ENCODE results near the gene PMAIP1. TPM values are rescaled to one million over a fixed set of nuclear protein-coding genes. Genes with fewer than 3 reads are reported as not detected.

Gene PMAIP1
- total and polyA plus RNA-seq, 2 of the 8 experiments (the other 6 are each of a cell fraction or from before 2014, with no cell fraction given): 51.7 to 84.1 TPM

- no peak overlapping the region for H4K8ac ChIP-seq (ENCODE audit: extremely low read depth, insufficient read depth, low read length)
- H3K79me1 ChIP-seq (ENCODE audit: low read depth, low read length): no peaks in the 10 kb centered on the region
- CTCF ChIA-PET (ENCODE audit: partially characterized antibody): interaction anchor here (1.0 to 1.2 kb wide), 2 partner anchors 9 to 806 kb away, joined by 3 to 4 read pairs; no protein-coding TSS in a partner anchor
- H3K23me2 ChIP-seq (ENCODE audit: low read depth, low read length): no peaks in the 10 kb centered on the region
- H2BK120ac ChIP-seq (replicated peaks; ENCODE audit: low read depth, low read length): peak overlapping the region; percentile 21
- H3K27me3 ChIP-seq (replicated peaks in 1 of 4; ENCODE audit: control insufficient read depth in 3 of 4, extremely low read depth in 1 of 4, insufficient read depth in 3 of 4, low read length in 3 of 4): no peaks in the 10 kb centered on the region
- no peaks in the 10 kb centered on the region for H3K79me2 ChIP-seq (ENCODE audit: control insufficient read depth in 1 of 2, insufficient read depth in 2 of 2, low read length in 2 of 2)
- H3K9ac ChIP-seq (replicated peaks in 1 of 4; ENCODE audit: extremely low read depth in 1 of 4, low read depth in 3 of 4, low read length in 3 of 4): no peak overlapping the region
- H2AFZ ChIP-seq (ENCODE audit: low read length): no peak overlapping the region
- peak overlapping the region; percentile 98; the same call in 1 of the 2 replicates for H2AK5ac ChIP-seq (ENCODE audit: low read depth, low read length)
- no peak overlapping the region for H4K91ac ChIP-seq (replicated peaks; ENCODE audit: insufficient read length, low read length)
- H3K4me2 ChIP-seq (ENCODE audit: insufficient read depth in 1 of 2, low read depth in 2 of 2, low read length in 2 of 2): peak overlapping the region; percentile 7 to 15; a peak in 1 of 4 replicates
- peak overlapping the region; percentile 55 for H4K5ac ChIP-seq (ENCODE audit: insufficient read length, low read depth, low read length)
- peak overlapping the region; percentile 9 for H3K18ac ChIP-seq (ENCODE audit: extremely low read depth, low read length)
- TF ChIP-seq CBX8 (IDR thresholded peaks at IDR 0.05; ENCODE audit: borderline replicate concordance, low read depth, low read length) (no peak), CEBPB (IDR thresholded peaks at IDR 0.05; ENCODE audit: low read depth, low read length) (peak; percentile 98)
- POLR2A ChIA-PET (ENCODE audit: partially characterized antibody): interaction anchor here (0.8 to 8.7 kb wide), 4 partner anchors 10 to 38 kb away, joined by 3 to 116 read pairs (median 42); partner anchors contain the start of gene PMAIP1
- H4K20me1 ChIP-seq (replicated peaks in 1 of 2; ENCODE audit: control insufficient read depth in 1 of 2, insufficient read depth in 2 of 2, low read length in 2 of 2): no peaks in the 10 kb centered on the region
- no peak overlapping the region for H3K14ac ChIP-seq (ENCODE audit: insufficient read length)
- no peaks in the 10 kb centered on the region for H3K36me3 ChIP-seq (ENCODE audit: control insufficient read depth in 2 of 4, insufficient read depth in 4 of 4, low read length in 3 of 4)
- no peak overlapping the region for H2BK20ac ChIP-seq (ENCODE audit: low read length)
- H3K56ac ChIP-seq (replicated peaks; ENCODE audit: insufficient read length, low read depth, low read length): no peak overlapping the region
- DNase-seq (ENCODE audit: low read depth in 1 of 2, low spot score in 2 of 2) (no peak), FAIRE-seq (no peak)
- peaks cover 2 to 35% (median 16%) of the 10 kb centered on the region in 4 experiments for H3K4me1 ChIP-seq (replicated peaks in 1 of 4; ENCODE audit: control insufficient read depth in 3 of 4, insufficient read depth in 4 of 4, low read length in 3 of 4)
- H2BK15ac ChIP-seq (ENCODE audit: low read length): no peak overlapping the region
- WGBS, 2 experiments (ENCODE audit: extremely low coverage in 1 of 2, insufficient coverage in 1 of 2, insufficient read length in 1 of 2, insufficient replicate concordance in 2 of 2, low coverage in 1 of 2, low lambda C conversion rate in 2 of 2, missing lambda C conversion rate in 1 of 2): 73% methylated on average over 5 of the region's 5 CpGs; no CpG with 5 or more reads in 1 of the 2 experiments
- H3K23ac ChIP-seq (ENCODE audit: insufficient read length): no peak overlapping the region
- no peak overlapping the region for H3K4ac ChIP-seq (replicated peaks; ENCODE audit: insufficient read length, low read depth, low read length)
- H3K9me3 ChIP-seq (ENCODE audit: insufficient read depth in 2 of 2, low read depth in 1 of 2, low read length in 1 of 2): no peaks in the 10 kb centered on the region
- peak overlapping the region; percentile 33; the same call in 1 of the 2 replicates for H3K27ac ChIP-seq (ENCODE audit: low read depth, low read length)
- H2BK5ac ChIP-seq (ENCODE audit: low read depth, low read length): peak overlapping the region; percentile 27; the same call in 1 of the 2 replicates
- no peak overlapping the region for H3K4me3 ChIP-seq (ENCODE audit: extremely low read depth in 1 of 4, insufficient read depth in 2 of 4, low read depth in 3 of 4, low read length in 4 of 4)
- peak overlapping the region; percentile 100 for H2BK12ac ChIP-seq (ENCODE audit: low read depth, low read length)
These were observed 32.3 kb upstream of the PMAIP1 start for GRCh38 chr18:59867337-59868104.
